Vagina (tissue), 2 donors: Measurements from ENCODE around the gene CETN2. TPM values are rescaled to one million over a fixed set of nuclear protein-coding genes. Genes with fewer than 3 reads are reported as not detected.
"Not testable (repeated sequence)": the region's sequence is repeated elsewhere in the genome, so short reads cannot be mapped to it uniquely, and the experiment has no call there.

Experiments used
- DNase-seq, 2 donors: peaks; one replicate each; pipeline ENCODE4 v3.0.0-alpha.2; 2017; ENCODE audit errors: extremely low spot score in 2 of 2
- H3K27ac ChIP-seq: fragments of 200-600 bp; sonication (generic); one replicate; pipeline ENCODE4 v1.5.1; 2019
- H3K27me3 ChIP-seq: fragments of 200-600 bp; sonication (generic); one replicate; pipeline ENCODE4 v1.5.1; 2019
- H3K36me3 ChIP-seq, 2 donors: fragments of 200-600 bp; sonication (generic); one replicate each; pipeline ENCODE4 v1.5.1; 2017 to 2019
- H3K4me1 ChIP-seq: fragments of 200-600 bp; sonication (generic); one replicate; pipeline ENCODE4 v1.5.1; 2019
- H3K4me3 ChIP-seq, 2 donors: fragments of 200-600 bp; sonication (generic); 1 replicate in 1 of 2; 2 replicates in 1 of 2; pipeline ENCODE4 v1.5.1; 2016 to 2019
- H3K9me3 ChIP-seq: fragments of 200-600 bp; sonication (generic); one replicate; pipeline ENCODE4 v1.5.1; 2019
- POLR2A ChIP-seq, 2 donors: fragments of 450-650 bp; IDR thresholded peaks; one replicate each; pipeline ENCODE4 v1.6.1; 2017; ENCODE audit warnings: antibody characterized with exemption in 2 of 2, mild to moderate bottlenecking in 2 of 2, moderate library complexity in 2 of 2
- POLR2AphosphoS5 ChIP-seq, 2 donors: sonication (generic); formaldehyde crosslinking; IDR thresholded peaks; one replicate each; pipeline ENCODE4 v1.9.0; 2017; ENCODE audit warnings: antibody characterized with exemption in 2 of 2, mild to moderate bottlenecking in 2 of 2, low read depth in 1 of 2; ENCODE audit not compliant: insufficient read depth in 1 of 2
- intact Hi-C: fragments of 100-400 bp; cut with DNase I; formaldehyde crosslinking; loops from one replicate; pipeline ENCODE4 v1.15.1; 2023
- total RNA-seq: library from RNA; depleted of rRNA; stranded (reverse); fragments of >200 nt; gene quantifications from one replicate; pipeline ENCODE4 v1.2.3, GENCODE V29; 2016
- TF ChIP-seq, protein P1 (sequence below), 3 experiments: fragments of 450-650 bp in 2 of 3; fragments of 200-600 bp in 1 of 3; sonication (generic) in 1 of 3; IDR thresholded peaks; one replicate each; pipeline ENCODE4 v1.5.1; 2017 to 2019; ENCODE audit warnings: antibody characterized with exemption in 3 of 3, mild to moderate bottlenecking in 2 of 3, moderate library complexity in 2 of 3

Gene CETN2
- total RNA-seq, 1 donor from 2014 or later = 24.6 TPM

- DNase-seq = no peak
- Histone ChIP-seq H3K4me3 (no peak overlapping the region), H3K36me3 (peaks cover 0 to 4% of the 10 kb centered on the region in 2 donors), H3K27me3 (no peaks in the 10 kb centered on the region), H3K27ac (no peak overlapping the region), H3K4me1 (no peaks in the 10 kb centered on the region), H3K9me3 (no peaks in the 10 kb centered on the region)
- intact Hi-C loops = no loop called here
- TF ChIP-seq POLR2AphosphoS5 (IDR thresholded peaks at IDR 0.05; ENCODE audit: insufficient read depth in 1 of 2, low read depth in 1 of 2) (no peak), POLR2A (IDR thresholded peaks at IDR 0.05) (no peak)
- TF ChIP-seq, protein P1, sequence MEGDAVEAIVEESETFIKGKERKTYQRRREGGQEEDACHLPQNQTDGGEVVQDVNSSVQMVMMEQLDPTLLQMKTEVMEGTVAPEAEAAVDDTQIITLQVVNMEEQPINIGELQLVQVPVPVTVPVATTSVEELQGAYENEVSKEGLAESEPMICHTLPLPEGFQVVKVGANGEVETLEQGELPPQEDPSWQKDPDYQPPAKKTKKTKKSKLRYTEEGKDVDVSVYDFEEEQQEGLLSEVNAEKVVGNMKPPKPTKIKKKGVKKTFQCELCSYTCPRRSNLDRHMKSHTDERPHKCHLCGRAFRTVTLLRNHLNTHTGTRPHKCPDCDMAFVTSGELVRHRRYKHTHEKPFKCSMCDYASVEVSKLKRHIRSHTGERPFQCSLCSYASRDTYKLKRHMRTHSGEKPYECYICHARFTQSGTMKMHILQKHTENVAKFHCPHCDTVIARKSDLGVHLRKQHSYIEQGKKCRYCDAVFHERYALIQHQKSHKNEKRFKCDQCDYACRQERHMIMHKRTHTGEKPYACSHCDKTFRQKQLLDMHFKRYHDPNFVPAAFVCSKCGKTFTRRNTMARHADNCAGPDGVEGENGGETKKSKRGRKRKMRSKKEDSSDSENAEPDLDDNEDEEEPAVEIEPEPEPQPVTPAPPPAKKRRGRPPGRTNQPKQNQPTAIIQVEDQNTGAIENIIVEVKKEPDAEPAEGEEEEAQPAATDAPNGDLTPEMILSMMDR (IDR thresholded peaks at IDR 0.05) = no peak
These were observed 15.2 kb upstream of the CETN2 start for GRCh38 chrX:152845618-152846240.

- intact Hi-C loops = no loop called here
- TF ChIP-seq, protein P1 (IDR thresholded peaks at IDR 0.05) = no peak
- TF ChIP-seq POLR2AphosphoS5 (IDR thresholded peaks at IDR 0.05; ENCODE audit: insufficient read depth in 1 of 2, low read depth in 1 of 2) = no peak
- TF ChIP-seq POLR2A (IDR thresholded peaks at IDR 0.05) = no peak
- no peak for DNase-seq
- H3K36me3 ChIP-seq = peaks cover 0 to 3% of the 10 kb centered on the region in 2 donors
- H3K27me3 ChIP-seq = no peaks in the 10 kb centered on the region
- H3K9me3 ChIP-seq = no peaks in the 10 kb centered on the region
- no peaks in the 10 kb centered on the region for H3K4me1 ChIP-seq
- H3K27ac ChIP-seq = no peak overlapping the region
- no peak overlapping the region for H3K4me3 ChIP-seq
These were observed 13.7 kb upstream of the CETN2 start for GRCh38 chrX:152844256-152844655.

DNA sequence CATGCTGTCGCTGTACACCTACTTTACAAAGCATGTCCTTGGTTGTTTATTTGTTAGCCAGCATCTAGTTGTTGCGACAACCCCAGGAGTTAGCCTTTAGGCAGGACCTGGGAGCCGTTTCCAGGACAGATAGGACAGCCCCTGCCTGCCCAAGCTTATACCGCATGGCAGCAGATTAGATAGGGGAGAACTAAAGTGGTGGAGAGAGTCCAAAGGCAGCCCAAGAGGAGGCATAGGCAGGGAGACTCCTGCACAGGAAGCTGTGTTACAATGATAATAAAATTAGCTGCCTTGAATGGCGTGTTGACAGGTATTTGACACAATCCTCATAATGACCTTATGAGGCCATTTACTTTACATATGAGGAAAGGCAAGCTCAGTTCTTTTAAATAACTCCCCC, 13.3 kb upstream of the CETN2 start:
- Histone ChIP-seq H3K27ac (no peak overlapping the region), H3K4me1 (no peaks in the 10 kb centered on the region), H3K4me3 (no peak overlapping the region), H3K36me3 (peaks cover 0 to 3% of the 10 kb centered on the region in 2 donors), H3K9me3 (no peaks in the 10 kb centered on the region), H3K27me3 (no peaks in the 10 kb centered on the region)
- intact Hi-C loops = no loop called here
- TF ChIP-seq POLR2A (IDR thresholded peaks at IDR 0.05) (no peak), POLR2AphosphoS5 (IDR thresholded peaks at IDR 0.05; ENCODE audit: insufficient read depth in 1 of 2, low read depth in 1 of 2) (no peak)
- TF ChIP-seq, protein P1 (IDR thresholded peaks at IDR 0.05) = no peak
- no peak for DNase-seq

DNA sequence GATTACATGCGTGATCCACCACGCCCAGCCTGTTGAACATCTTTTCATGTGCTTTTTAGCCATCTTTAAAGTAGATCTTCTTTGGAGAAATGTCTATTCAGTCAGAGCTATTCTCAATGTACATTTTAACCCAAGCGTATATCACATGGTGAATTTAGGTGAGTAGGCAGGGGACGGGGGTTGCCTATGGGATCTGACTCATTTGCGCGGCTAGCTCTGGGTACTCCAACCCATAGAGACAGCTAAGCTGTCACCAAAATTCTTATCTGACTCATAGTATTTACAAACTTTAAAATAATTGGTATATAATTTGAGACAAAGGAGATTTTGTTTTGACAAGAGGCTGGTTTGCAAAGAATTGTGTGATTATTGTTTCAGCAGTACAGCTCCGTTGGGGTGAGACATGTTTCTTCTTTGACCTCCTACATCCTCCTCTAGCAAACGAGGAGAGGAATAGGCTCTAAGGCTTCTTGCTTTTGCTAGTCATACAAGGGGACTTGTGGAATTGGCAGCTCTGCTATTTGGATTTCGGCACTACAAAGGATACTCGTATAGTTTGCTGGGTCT, 12.3 kb upstream of the CETN2 start:
- Histone ChIP-seq H3K27ac (no peak overlapping the region), H3K27me3 (no peaks in the 10 kb centered on the region), H3K36me3 (peaks cover 0 to 3% of the 10 kb centered on the region in 2 donors), H3K9me3 (no peaks in the 10 kb centered on the region), H3K4me3 (no peak overlapping the region), H3K4me1 (no peaks in the 10 kb centered on the region)
- intact Hi-C loops = no loop called here
- DNase-seq = no peak
- TF ChIP-seq POLR2AphosphoS5 (IDR thresholded peaks at IDR 0.05; ENCODE audit: insufficient read depth in 1 of 2, low read depth in 1 of 2) (no peak), POLR2A (IDR thresholded peaks at IDR 0.05) (no peak)
- TF ChIP-seq, protein P1 (IDR thresholded peaks at IDR 0.05) = no peak

- DNase-seq, H3K4me3 ChIP-seq, H3K36me3 ChIP-seq, H3K27me3 ChIP-seq, H3K27ac ChIP-seq, intact Hi-C loops, H3K9me3 ChIP-seq: not testable (repeated sequence)
- peaks cover 24% of the 10 kb centered on the region for H3K4me1 ChIP-seq
These were observed 4.9 kb upstream of the CETN2 start for GRCh38 chrX:152835470-152835869.
